A549 (cell line): ENCODE results near the gene KSR2. TPM values are rescaled to one million over a fixed set of nuclear protein-coding genes. Genes with fewer than 3 reads are reported as not detected.

ENCODE experiments used
- ATAC-seq, 2 experiments: fragments of 200-7000 bp in 1 of 2; fragments of >200 bp in 1 of 2; cut with Nextera tagmentation in 1 of 2; cut with Tn5 transposase in 1 of 2; 3 replicates each; pipeline versions ENCODE4 v1.8.0 to v1.9.1; 2018 to 2020; ENCODE audit warnings: mild to moderate bottlenecking in 1 of 2, moderate library complexity in 1 of 2
- CTCF ChIA-PET: fragments of 300-600 bp; sonication (Branson Sonifier 250); formaldehyde crosslinking; extraction: SDS; loops from one replicate; lab custom pipeline; 2021; ENCODE audit warnings: antibody characterized with exemption, inconsistent platforms; lab: Yijun Ruan, JAX
- POLR2A ChIA-PET: fragments of 350-600 bp; formaldehyde crosslinking; extraction: SDS; loops from one replicate; lab custom pipeline; 2021; ENCODE audit warnings: antibody characterized with exemption, inconsistent platforms; lab: Yijun Ruan, JAX
- DNase-seq, 2 experiments: peaks; one replicate each; pipeline versions ENCODE4 v3.0.0 to v3.0.0-alpha.2; 2011 to 2016; ENCODE audit warnings: low read depth in 1 of 2, low spot score in 1 of 2
- FAIRE-seq: peaks from 2 replicates; lab custom pipeline; 2011; peaks lifted over from hg19 to GRCh38; lab: Jason Lieb, UNC
- H3K27ac ChIP-seq, 2 experiments: fragments of >200 bp; sonication (Bioruptor Twin); formaldehyde crosslinking; 3 replicates each; pipeline ENCODE4 v1.5.1; 2016 to 2017
- H3K4me1 ChIP-seq: fragments of >200 bp; sonication (Bioruptor Twin); formaldehyde crosslinking; 3 replicates; pipeline ENCODE4 v1.6.1; 2016
- H3K4me2 ChIP-seq: fragments of >200 bp; sonication (Bioruptor Twin); formaldehyde crosslinking; 3 replicates; pipeline ENCODE4 v1.6.1; 2016
- H3K4me3 ChIP-seq: fragments of >200 bp; sonication (Bioruptor Twin); formaldehyde crosslinking; 3 replicates; pipeline ENCODE4 v1.5.1; 2016
- H3K9me3 ChIP-seq: fragments of >200 bp; sonication (Bioruptor Twin); formaldehyde crosslinking; 3 replicates; pipeline ENCODE4 v1.6.1; 2016
- CEBPB ChIP-seq, 2 experiments: fragments of >200 bp in 1 of 2; sonication (Bioruptor Twin) in 1 of 2; formaldehyde crosslinking in 1 of 2; IDR thresholded peaks; 2 replicates each; pipeline ENCODE4 v1.6.1; 2012 to 2016
- GATA3 ChIP-seq: IDR thresholded peaks from 2 replicates; pipeline ENCODE4 v1.6.1; 2012; ENCODE audit warnings: borderline replicate concordance
- HDAC2 ChIP-seq: fragments of 200-600 bp; sonication (generic); IDR thresholded peaks from 2 replicates; pipeline ENCODE4 v1.6.1; 2016
- ZNF302 ChIP-seq: fragments of 250-450 bp; sonication (Bioruptor Pico); IDR thresholded peaks from 2 replicates; pipeline ENCODE4 v1.9.0; 2021; ENCODE audit warnings: inconsistent platforms, mild to moderate bottlenecking, moderate library complexity
- ZSCAN20 ChIP-seq: fragments of 250-450 bp; sonication (Bioruptor Pico); IDR thresholded peaks from 2 replicates; pipeline ENCODE4 v1.8.0; 2022; ENCODE audit warnings: mild to moderate bottlenecking, moderate library complexity
- WGBS: methylation state at CpG from one replicate; pipeline ENCODE4 v1.1.6; 2017; ENCODE audit errors: missing lambda C conversion rate; 5-methylcytosine and 5-hydroxymethylcytosine counted together
- polyA plus RNA-seq, 4 experiments: library from polyadenylated mRNA; depleted of rRNA in 3 of 4; stranded (reverse); fragments of >200 nt; fragmentation: RNase III in 1 of 4; extraction: RNeasy Plus Mini Kit Qiagen cat#74134 plus additional on column Dnase treatment in 1 of 4; gene quantifications; 2 replicates in 3 of 4; 3 replicates in 1 of 4; pipeline ENCODE4 v1.2.3, GENCODE V29; 2011 to 2017
- TF ChIP-seq, protein P1 (sequence below): IDR thresholded peaks from 2 replicates; pipeline ENCODE4 v1.6.1; 2012
- TF ChIP-seq, protein P2 (sequence below): fragments of 200-600 bp; sonication (generic); IDR thresholded peaks from 2 replicates; pipeline ENCODE4 v1.6.1; 2016; ENCODE audit warnings: antibody characterized with exemption, mild to moderate bottlenecking, moderate library complexity
- TF ChIP-seq, protein P3 (sequence below): fragments of >200 bp; sonication (Bioruptor Twin); formaldehyde crosslinking; IDR thresholded peaks from 3 replicates; pipeline ENCODE4 v1.5.1; 2016

KSR2 gene
- polyA plus RNA-seq, 2 of the 4 experiments (the other 2 are of a cell fraction), result 0.37 to 1.2 TPM

DNA sequence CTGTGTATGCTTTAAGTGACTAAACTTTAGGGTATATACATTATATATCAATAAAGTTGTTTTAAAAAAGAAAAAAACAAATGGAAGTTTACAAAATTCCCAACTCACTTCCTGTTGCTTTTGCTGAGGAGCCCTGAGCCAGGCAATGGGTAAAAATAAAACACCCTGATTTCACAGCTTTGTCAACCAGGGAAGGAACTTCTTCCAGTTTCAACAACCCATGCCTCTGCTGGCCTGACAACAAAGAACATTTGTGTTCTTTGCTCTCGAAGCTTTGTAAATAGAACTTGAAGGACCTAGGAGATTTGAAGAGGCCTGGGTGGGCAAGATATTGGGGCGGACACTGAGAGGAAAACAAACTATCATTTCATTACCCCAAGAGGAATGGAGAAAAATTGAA is 466.2 kb downstream of the KSR2 start:
- Histone ChIP-seq H3K27ac (no peak overlapping the region), H3K4me3 (no peak overlapping the region), H3K4me1 (peaks cover 23% of the 10 kb centered on the region; the same call in 1 of the 3 replicates), H3K9me3 (no peaks in the 10 kb centered on the region), H3K4me2 (no peak overlapping the region)
- FAIRE-seq, result no peak
- ChIA-PET POLR2A (no interaction called here), CTCF (interaction anchor here (1.1 to 1.2 kb wide), 2 partner anchors 9 to 85 kb away, joined by 3 to 6 read pairs; no protein-coding TSS in a partner anchor)
- WGBS, result 70% methylated on average over 2 of the region's 2 CpGs
- TF ChIP-seq, protein P1, sequence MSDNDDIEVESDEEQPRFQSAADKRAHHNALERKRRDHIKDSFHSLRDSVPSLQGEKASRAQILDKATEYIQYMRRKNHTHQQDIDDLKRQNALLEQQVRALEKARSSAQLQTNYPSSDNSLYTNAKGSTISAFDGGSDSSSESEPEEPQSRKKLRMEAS, result no peak
- TF ChIP-seq ZSCAN20 (CRISPR knock-in tag) (no peak), ZNF302 (CRISPR knock-in tag) (no peak)
- TF ChIP-seq, protein P2, sequence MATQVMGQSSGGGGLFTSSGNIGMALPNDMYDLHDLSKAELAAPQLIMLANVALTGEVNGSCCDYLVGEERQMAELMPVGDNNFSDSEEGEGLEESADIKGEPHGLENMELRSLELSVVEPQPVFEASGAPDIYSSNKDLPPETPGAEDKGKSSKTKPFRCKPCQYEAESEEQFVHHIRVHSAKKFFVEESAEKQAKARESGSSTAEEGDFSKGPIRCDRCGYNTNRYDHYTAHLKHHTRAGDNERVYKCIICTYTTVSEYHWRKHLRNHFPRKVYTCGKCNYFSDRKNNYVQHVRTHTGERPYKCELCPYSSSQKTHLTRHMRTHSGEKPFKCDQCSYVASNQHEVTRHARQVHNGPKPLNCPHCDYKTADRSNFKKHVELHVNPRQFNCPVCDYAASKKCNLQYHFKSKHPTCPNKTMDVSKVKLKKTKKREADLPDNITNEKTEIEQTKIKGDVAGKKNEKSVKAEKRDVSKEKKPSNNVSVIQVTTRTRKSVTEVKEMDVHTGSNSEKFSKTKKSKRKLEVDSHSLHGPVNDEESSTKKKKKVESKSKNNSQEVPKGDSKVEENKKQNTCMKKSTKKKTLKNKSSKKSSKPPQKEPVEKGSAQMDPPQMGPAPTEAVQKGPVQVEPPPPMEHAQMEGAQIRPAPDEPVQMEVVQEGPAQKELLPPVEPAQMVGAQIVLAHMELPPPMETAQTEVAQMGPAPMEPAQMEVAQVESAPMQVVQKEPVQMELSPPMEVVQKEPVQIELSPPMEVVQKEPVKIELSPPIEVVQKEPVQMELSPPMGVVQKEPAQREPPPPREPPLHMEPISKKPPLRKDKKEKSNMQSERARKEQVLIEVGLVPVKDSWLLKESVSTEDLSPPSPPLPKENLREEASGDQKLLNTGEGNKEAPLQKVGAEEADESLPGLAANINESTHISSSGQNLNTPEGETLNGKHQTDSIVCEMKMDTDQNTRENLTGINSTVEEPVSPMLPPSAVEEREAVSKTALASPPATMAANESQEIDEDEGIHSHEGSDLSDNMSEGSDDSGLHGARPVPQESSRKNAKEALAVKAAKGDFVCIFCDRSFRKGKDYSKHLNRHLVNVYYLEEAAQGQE, result no peak
- ATAC-seq, result no peak
- no peak for DNase-seq

DNA sequence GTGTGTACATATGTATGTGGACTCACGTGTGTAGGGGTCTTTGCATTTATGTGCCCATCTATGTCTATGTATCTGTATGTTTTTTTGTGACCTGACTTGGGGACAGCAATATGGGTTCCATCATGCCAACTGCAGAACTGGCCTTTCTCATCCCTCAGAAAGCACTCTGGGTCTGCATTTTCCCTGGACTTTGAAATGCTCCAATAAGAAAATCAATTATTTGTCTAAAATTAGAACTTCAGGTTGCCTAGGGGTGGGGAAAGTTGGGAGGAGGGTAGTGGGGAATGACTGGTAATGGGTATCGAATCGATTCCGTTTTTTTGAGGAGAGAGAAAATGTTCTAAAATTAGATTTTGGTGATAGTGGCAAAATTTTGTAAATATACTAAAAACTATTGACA is 466.6 kb downstream of the KSR2 start:
- Histone ChIP-seq H3K27ac (no peak overlapping the region), H3K4me2 (no peak overlapping the region), H3K4me1 (peaks cover 23% of the 10 kb centered on the region; the same call in 1 of the 3 replicates), H3K4me3 (no peak overlapping the region), H3K9me3 (no peaks in the 10 kb centered on the region)
- POLR2A ChIA-PET, result no interaction called here
- CTCF ChIA-PET, result interaction anchor here (1.1 to 1.2 kb wide), 2 partner anchors 10 to 86 kb away, joined by 3 to 6 read pairs; no protein-coding TSS in a partner anchor
- no peak for ATAC-seq
- DNase-seq, result no peak
- WGBS, result 90% methylated on average over 4 of the region's 4 CpGs
- TF ChIP-seq ZNF302 (CRISPR knock-in tag), result no peak
- FAIRE-seq, result no peak

DNA sequence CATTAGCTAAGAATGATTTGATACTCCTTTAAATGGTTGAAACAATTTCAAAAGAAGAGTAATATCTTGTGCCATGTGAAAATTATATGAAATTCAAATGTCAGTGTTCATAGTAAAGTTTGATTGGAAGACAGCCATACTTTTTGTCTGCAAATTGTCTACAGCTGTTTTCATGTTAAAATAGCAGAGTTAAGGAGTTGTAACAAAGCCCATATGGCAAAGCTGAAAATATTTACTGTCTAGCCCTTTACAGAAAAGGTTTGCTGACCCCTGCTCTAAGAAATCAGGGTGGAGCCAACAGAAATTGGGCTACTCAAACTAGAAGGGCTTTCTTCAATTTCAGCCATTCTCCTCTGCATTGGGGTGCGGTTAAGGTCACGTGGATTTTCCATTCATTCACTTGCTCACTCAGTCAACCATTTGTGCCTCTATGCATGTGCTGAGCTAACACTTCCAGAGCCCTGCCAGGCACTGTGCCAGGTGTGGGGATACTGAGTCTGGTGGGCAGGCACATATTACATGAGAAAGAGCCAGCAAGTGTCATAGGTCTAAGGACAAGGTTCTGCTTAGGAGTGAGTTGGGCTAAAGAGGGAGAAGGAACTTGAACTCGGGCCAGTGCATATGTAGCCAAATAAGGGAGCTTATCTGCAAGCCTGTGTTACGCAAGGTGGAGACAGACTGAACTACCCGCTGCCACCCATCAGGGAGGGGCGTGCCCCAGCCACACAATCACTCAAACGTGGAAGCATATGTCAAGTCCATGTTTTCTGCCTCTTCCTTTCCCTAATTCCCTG is 467.5 kb downstream of the KSR2 start:
- H3K9me3 ChIP-seq, result no peaks in the 10 kb centered on the region
- H3K4me3 ChIP-seq, result no peak overlapping the region
- WGBS, result 63% methylated on average over 7 of the region's 7 CpGs
- no peak for FAIRE-seq
- TF ChIP-seq CEBPB (IDR thresholded peaks at IDR 0.05), result peak in 1 of 2 experiments; percentile 63; a peak in 2 of 4 replicates
- TF ChIP-seq, protein P3, sequence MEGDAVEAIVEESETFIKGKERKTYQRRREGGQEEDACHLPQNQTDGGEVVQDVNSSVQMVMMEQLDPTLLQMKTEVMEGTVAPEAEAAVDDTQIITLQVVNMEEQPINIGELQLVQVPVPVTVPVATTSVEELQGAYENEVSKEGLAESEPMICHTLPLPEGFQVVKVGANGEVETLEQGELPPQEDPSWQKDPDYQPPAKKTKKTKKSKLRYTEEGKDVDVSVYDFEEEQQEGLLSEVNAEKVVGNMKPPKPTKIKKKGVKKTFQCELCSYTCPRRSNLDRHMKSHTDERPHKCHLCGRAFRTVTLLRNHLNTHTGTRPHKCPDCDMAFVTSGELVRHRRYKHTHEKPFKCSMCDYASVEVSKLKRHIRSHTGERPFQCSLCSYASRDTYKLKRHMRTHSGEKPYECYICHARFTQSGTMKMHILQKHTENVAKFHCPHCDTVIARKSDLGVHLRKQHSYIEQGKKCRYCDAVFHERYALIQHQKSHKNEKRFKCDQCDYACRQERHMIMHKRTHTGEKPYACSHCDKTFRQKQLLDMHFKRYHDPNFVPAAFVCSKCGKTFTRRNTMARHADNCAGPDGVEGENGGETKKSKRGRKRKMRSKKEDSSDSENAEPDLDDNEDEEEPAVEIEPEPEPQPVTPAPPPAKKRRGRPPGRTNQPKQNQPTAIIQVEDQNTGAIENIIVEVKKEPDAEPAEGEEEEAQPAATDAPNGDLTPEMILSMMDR, result no peak
- DNase-seq, result no peak
- CTCF ChIA-PET, result interaction anchor here (1.5 kb wide), 1 partner anchor 336 kb away, joined by 5 read pairs; no protein-coding TSS in a partner anchor
- ATAC-seq, result no peak
- no peak overlapping the region for H3K4me2 ChIP-seq
- H3K27ac ChIP-seq, result no peak overlapping the region
- peaks cover 24% of the 10 kb centered on the region for H3K4me1 ChIP-seq
- POLR2A ChIA-PET, result no interaction called here

DNA sequence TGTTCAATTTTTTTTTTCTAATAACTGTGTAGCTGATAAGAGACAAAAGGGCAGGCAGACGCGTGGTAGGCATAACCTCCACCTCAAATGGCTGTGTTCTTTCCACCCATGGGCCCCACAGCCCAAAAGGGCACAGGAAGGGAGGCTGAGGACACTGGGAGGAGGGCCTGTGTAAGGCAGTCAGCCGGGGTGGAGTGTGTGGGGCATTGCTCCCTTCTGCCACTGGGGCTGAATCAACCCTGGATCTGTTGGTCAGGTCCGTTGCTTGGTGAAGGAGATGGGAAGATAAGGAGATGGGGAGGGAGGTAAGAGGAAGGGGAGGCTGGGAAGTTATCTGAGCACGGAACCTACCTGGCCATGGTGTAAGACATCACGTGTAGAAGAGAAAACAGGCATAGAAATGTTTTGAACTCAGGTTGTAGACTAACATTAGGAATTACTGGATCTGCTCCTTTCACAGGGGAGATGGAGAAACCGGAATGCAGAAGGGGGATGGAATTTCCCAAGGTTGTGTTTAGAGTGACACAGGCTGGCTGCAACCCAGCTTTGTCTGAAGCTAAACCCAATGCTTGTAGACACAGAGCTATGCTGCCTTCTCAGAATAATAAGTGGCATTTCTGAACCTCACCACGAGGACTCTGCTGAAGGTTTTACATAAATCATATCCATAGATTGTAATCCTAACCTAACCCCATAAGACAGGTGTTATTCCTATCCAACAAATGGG is 468.9 kb downstream of the KSR2 start:
- CTCF ChIA-PET, result interaction anchor here (0.8 to 1.5 kb wide), 3 partner anchors 10 to 337 kb away, joined by 3 to 5 read pairs (median 4); no protein-coding TSS in a partner anchor
- peak; percentile 19 to 42 for DNase-seq

More for the DNA sequence above, 468.9 kb downstream of the KSR2 start:
- WGBS, result 77% methylated on average over 8 of the region's 8 CpGs
- ATAC-seq (peak; percentile 77 to 82; a peak in 5 of 6 replicates), FAIRE-seq (no peak)
- Histone ChIP-seq H3K27ac (peak overlapping the region in 1 of 2 experiments; percentile 22; a peak in 2 of 6 replicates), H3K4me1 (peaks cover 38% of the 10 kb centered on the region), H3K4me3 (no peak overlapping the region), H3K9me3 (no peaks in the 10 kb centered on the region), H3K4me2 (no peak overlapping the region)
- TF ChIP-seq GATA3 (peak; percentile 43; the same call in 1 of the 2 replicates), HDAC2 (no peak)
- POLR2A ChIA-PET, result no interaction called here
